ENCODE data around the gene QSER1. TPM values are rescaled to one million over a fixed set of nuclear protein-coding genes. Genes with fewer than 3 reads are reported as not detected.
"Not testable (repeated sequence)": the region's sequence is repeated elsewhere in the genome, so short reads cannot be mapped to it uniquely, and the experiment has no call there.

Gene QSER1
- total RNA-seq, 4 donors from 2014 or later: 17.2 to 79.4 (median 43.8) TPM

GRCh38 chr11:32884770-32885384 lies 7.7 kb upstream of the QSER1 start:
- peak in 1 of 4 experiments; percentile 22 for TF ChIP-seq CTCF (IDR thresholded peaks at IDR 0.05)
- no peak for TF ChIP-seq POLR2A (IDR thresholded peaks at IDR 0.05)
- no peak overlapping the region for H3K27ac ChIP-seq
- intact Hi-C loops (cut with DNase I; ENCODE audit: low total_unique reads): no loop called here

GRCh38 chr11:32885556-32885955 lies 7.1 kb upstream of the QSER1 start:
- intact Hi-C loops (cut with DNase I; ENCODE audit: low total_unique reads): no loop called here
- Histone ChIP-seq H3K4me1 (no peaks in the 10 kb centered on the region), H3K4me3 (no peak overlapping the region), H3K27me3 (no peaks in the 10 kb centered on the region), H3K36me3 (no peaks in the 10 kb centered on the region), H3K9me3 (no peaks in the 10 kb centered on the region), H3K27ac (no peak overlapping the region)
- DNase-seq: no peak
- TF ChIP-seq CTCF (IDR thresholded peaks at IDR 0.05): no peak
- no peak for TF ChIP-seq POLR2A (IDR thresholded peaks at IDR 0.05)

More at GRCh38 chr11:32884770-32885384, 7.7 kb upstream of the QSER1 start:
- Histone ChIP-seq H3K27me3 (no peaks in the 10 kb centered on the region), H3K4me1 (no peaks in the 10 kb centered on the region), H3K4me3 (no peak overlapping the region), H3K36me3 (no peaks in the 10 kb centered on the region), H3K9me3 (no peaks in the 10 kb centered on the region)
- no peak for DNase-seq

GRCh38 chr11:32886180-32886579 lies 6.4 kb upstream of the QSER1 start:
- Histone ChIP-seq H3K4me3 (no peak overlapping the region), H3K27me3 (no peaks in the 10 kb centered on the region), H3K4me1 (no peaks in the 10 kb centered on the region), H3K27ac (no peak overlapping the region), H3K9me3 (no peaks in the 10 kb centered on the region), H3K36me3 (no peaks in the 10 kb centered on the region)
- no peak for DNase-seq
- TF ChIP-seq POLR2A (IDR thresholded peaks at IDR 0.05) (no peak), CTCF (IDR thresholded peaks at IDR 0.05) (no peak)
- intact Hi-C loops (cut with DNase I; ENCODE audit: low total_unique reads): no loop called here

GRCh38 chr11:32887707-32888383 lies 4.8 kb upstream of the QSER1 start:
- intact Hi-C loops (cut with DNase I; ENCODE audit: low total_unique reads); H3K27me3 ChIP-seq; DNase-seq; H3K4me3 ChIP-seq; H3K9me3 ChIP-seq; H3K36me3 ChIP-seq; H3K27ac ChIP-seq; H3K4me1 ChIP-seq: not testable (repeated sequence)

GRCh38 chr11:32888384-32888710 lies 4.3 kb upstream of the QSER1 start:
- intact Hi-C loops (cut with DNase I; ENCODE audit: low total_unique reads); H3K4me1 ChIP-seq; H3K9me3 ChIP-seq; H3K4me3 ChIP-seq; H3K36me3 ChIP-seq; DNase-seq; H3K27me3 ChIP-seq; H3K27ac ChIP-seq: not testable (repeated sequence)

- H3K4me3 ChIP-seq: no peak overlapping the region
- TF ChIP-seq POLR2A (IDR thresholded peaks at IDR 0.05) (no peak), CTCF (IDR thresholded peaks at IDR 0.05) (no peak)
- H3K36me3 ChIP-seq: no peaks in the 10 kb centered on the region
- H3K4me1 ChIP-seq: no peaks in the 10 kb centered on the region
- no peaks in the 10 kb centered on the region for H3K27me3 ChIP-seq
- no peak overlapping the region for H3K27ac ChIP-seq
- intact Hi-C loops (cut with DNase I; ENCODE audit: low total_unique reads): no loop called here
- no peaks in the 10 kb centered on the region for H3K9me3 ChIP-seq
- DNase-seq: no peak
These were observed 3.8 kb upstream of the QSER1 start for GRCh38 chr11:32888805-32889204.

Measured in uterus (tissue), 4 donors.